Fibroblast of the aortic adventitia (primary cell): ENCODE measurements around the gene DUSP14. TPM values are rescaled to one million over a fixed set of nuclear protein-coding genes. Genes with fewer than 3 reads are reported as not detected.

ENCODE experiments used
- DNase-seq: peaks from one replicate; pipeline ENCODE4 v3.0.0-alpha.2; 2010; ENCODE audit warnings: low read depth
- H3K4me3 ChIP-seq: 2 replicates; pipeline ENCODE4 v1.5.1; 2011; ENCODE audit warnings: low read depth, mild to moderate bottlenecking, control low read depth, low read length, moderate library complexity
- total RNA-seq: library from RNA; depleted of rRNA; stranded (reverse); fragments of >200 nt; gene quantifications from 2 replicates; pipeline ENCODE4 v1.2.3, GENCODE V29; 2012; ENCODE audit warnings: low replicate concordance
- TF ChIP-seq, protein P1 (sequence below): IDR thresholded peaks from 2 replicates; pipeline ENCODE4 v1.5.1; 2011; ENCODE audit warnings: mild to moderate bottlenecking, low read length, control low read depth, inconsistent platforms; ENCODE audit not compliant: insufficient read depth

Gene DUSP14
- total RNA-seq, 1 donor: 52.8 TPM

DNA sequence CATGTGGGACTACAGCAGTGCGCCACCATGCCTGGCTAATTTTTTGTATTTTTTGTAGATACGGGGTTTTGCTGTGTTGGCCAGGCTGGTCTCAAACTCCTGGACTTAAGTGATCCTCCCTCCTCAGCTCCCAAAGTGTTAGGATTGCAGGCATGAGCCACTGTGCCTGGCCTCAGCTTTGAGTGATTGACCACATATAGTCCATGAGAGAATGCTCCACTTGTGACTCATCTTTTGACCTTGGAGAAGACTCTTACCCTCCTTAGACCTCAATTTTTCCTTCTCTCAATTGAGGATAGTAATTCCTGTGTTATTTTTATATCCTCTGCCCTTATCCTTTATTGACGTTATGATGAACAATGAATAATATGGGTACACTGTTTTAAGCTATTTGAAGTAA lies 30.9 kb upstream of the DUSP14 start:
- peak; percentile 52 for DNase-seq
- TF ChIP-seq, protein P1, sequence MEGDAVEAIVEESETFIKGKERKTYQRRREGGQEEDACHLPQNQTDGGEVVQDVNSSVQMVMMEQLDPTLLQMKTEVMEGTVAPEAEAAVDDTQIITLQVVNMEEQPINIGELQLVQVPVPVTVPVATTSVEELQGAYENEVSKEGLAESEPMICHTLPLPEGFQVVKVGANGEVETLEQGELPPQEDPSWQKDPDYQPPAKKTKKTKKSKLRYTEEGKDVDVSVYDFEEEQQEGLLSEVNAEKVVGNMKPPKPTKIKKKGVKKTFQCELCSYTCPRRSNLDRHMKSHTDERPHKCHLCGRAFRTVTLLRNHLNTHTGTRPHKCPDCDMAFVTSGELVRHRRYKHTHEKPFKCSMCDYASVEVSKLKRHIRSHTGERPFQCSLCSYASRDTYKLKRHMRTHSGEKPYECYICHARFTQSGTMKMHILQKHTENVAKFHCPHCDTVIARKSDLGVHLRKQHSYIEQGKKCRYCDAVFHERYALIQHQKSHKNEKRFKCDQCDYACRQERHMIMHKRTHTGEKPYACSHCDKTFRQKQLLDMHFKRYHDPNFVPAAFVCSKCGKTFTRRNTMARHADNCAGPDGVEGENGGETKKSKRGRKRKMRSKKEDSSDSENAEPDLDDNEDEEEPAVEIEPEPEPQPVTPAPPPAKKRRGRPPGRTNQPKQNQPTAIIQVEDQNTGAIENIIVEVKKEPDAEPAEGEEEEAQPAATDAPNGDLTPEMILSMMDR: no peak
- H3K4me3 ChIP-seq: no peak overlapping the region

DNA sequence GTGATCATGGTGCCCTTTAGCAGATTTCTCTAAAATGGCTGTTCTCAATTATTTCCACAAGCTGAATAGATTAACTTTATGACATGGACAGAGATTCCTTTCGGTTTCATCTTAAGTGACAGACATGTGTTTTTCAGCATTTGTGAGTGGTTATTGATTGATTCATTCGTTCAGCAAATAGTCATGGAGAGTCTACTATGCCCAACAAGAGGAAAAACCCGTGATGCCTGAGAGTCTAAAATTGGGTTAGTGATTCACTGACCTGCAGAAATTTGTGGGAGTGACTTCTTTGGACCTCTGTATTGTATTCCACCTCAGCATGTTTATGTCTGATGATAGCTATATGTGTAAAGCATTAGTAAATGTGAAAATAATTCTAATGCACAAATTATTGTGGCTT lies 28.0 kb upstream of the DUSP14 start:
- TF ChIP-seq, protein P1: no peak
- no peak for DNase-seq

DNA sequence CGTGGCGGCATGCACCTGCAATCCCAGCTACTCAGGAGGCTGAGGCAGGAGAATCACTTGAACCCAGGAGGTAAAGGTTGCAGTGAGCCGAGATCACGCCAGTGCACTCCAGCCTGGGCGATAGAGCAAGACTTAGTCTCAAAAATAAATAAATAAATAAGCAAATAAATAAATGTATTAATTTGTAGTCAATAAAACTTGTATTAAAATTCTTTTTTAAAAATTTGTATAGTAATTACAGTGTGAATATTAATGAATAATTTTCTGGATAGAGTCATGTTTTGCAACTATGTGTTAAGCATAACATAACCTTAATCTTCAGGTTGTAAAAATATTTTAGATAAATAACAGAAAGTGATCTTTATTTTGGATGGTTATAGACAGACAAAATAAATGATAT lies 27.2 kb upstream of the DUSP14 start:
- DNase-seq: no peak
- no peak overlapping the region for H3K4me3 ChIP-seq
- TF ChIP-seq, protein P1: no peak

More for the DNA sequence above, 28.0 kb upstream of the DUSP14 start:
- H3K4me3 ChIP-seq: no peak overlapping the region

DNA sequence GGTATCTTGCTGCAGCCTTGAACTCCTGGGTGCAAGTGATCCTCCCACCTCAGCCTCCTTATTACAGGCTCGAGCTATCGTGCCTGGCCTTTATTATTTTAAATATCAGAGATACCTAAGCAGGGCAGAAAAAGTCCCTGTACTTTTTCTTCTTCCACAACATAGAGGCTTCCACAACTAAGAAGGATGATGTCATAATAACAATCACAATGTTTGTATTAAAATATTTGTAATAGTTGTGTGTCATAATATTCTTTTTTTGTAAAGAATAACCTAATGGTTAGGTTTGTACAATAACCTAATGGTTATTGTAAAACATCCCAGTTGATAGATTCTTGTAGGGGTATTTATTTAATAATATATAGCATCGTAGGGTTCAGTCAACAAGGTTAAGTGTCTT lies 26.7 kb upstream of the DUSP14 start:
- TF ChIP-seq, protein P1: no peak
- no peak overlapping the region for H3K4me3 ChIP-seq
- DNase-seq: no peak

DNA sequence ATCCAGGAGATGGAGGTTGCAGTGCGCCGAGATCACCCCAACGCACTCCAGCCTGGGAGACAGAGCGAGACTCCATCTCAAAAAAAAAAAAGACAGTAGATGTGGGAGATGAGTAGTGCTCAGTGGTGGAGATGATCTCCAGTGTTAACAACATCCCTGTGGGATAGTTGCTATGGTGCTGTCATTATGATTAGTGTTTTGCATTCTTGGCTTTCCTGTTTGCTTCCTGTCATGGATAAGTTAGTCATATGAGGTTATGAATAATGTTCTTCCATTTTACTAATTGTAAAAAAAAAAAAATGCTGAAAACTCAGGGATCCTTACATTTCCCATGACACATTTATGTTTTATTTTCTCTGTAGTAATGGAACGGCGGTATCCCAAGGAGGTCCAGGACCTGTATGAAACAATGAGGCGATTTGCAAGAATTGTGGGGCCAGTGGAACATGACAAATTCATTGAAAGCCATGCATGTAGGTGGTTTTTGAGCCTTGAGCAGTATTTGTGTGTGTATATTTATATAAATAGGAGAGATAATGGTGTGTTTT lies 24.5 kb upstream of the DUSP14 start:
- peak; percentile 50 for DNase-seq
- TF ChIP-seq, protein P1: no peak
- H3K4me3 ChIP-seq: no peak overlapping the region

DNA sequence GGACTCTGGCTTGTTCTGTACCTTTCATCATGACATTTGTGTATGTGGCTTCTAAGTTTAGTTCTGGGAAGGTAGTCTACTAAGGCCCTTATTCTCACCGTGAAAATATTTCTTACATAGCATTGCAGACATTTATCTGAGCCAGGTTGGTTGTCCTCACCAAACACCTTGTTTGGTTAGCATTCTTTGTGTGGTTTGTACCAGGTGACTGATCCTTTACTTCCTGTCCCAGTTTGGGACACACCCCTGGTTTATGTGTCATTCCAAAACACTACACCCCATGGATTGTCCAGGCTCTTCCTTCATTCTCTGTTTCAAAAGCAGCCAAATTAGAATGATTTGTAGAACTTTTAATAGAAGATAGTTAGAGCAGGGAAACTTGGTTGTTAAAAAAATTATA lies 23.2 kb upstream of the DUSP14 start:
- H3K4me3 ChIP-seq: no peak overlapping the region
- TF ChIP-seq, protein P1: no peak
- no peak for DNase-seq

DNA sequence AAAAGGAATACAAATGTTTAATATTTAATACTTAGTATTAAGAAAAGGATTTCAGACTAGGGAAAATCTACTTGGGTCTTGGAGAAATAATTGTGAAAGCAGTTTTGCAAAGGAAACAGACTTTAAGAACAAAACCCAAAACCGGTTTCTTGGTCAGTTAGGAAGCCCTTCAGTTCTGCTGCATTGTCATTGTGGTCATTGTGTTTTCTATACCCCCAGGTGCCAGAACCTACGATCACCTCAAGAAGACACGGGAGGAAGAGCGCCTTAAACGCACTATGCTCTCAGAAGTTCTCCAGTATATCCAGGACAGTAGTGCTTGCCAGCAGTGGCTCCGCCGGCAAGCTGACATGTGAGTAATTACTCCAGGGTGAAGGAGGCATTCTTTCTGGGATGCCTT lies 19.5 kb upstream of the DUSP14 start:
- no peak overlapping the region for H3K4me3 ChIP-seq
- no peak for DNase-seq
- TF ChIP-seq, protein P1: no peak
